Left cardiac atrium (tissue), 4 donors: ENCODE measurements around the gene GREB1. TPM values are rescaled to one million over a fixed set of nuclear protein-coding genes. Genes with fewer than 3 reads are reported as not detected.

Experiments used
- ATAC-seq, 2 donors: fragments of 200-7000 bp; cut with Tn5 transposase; one replicate each; pipeline ENCODE4 v1.9.1; 2020; ENCODE audit warnings: mild to moderate bottlenecking in 2 of 2, moderate library complexity in 2 of 2
- DNase-seq: peaks from one replicate; pipeline ENCODE4 v3.0.0-alpha.2; 2020
- intact Hi-C, 2 donors: fragments of 100-400 bp; cut with DNase I; formaldehyde crosslinking; loops; one replicate each; pipeline versions ENCODE4 v1.14.1 to v1.15.1; 2022 to 2023
- total RNA-seq, 2 donors: library from RNA; stranded (reverse); fragmentation: NEBNext Ultra II Directional; extraction: Animal tissue kit (Norgen Biotek cat#: 25700); gene quantifications; one replicate each; pipeline ENCODE4 v1.2.1, GENCODE V29; 2021
- donor health status: DM: no; HTN: yes; CAD: no.
- donor health status: DM: no; HTN: yes; CAD: no; lungs with severe emphysema.
- donor health status: DM: yes; HTN: yes; CAD: no.
- donor health status: Dilated cardiomyopathy.

The GREB1 gene
- total RNA-seq, 2 donors from 2014 or later, result 7.2 to 9.6 TPM

GRCh38 chr2:11585071-11585470, 51.2 kb downstream of the GREB1 start:
- ATAC-seq (no peak), DNase-seq (no peak)
- intact Hi-C loops, result no loop called here

DNA sequence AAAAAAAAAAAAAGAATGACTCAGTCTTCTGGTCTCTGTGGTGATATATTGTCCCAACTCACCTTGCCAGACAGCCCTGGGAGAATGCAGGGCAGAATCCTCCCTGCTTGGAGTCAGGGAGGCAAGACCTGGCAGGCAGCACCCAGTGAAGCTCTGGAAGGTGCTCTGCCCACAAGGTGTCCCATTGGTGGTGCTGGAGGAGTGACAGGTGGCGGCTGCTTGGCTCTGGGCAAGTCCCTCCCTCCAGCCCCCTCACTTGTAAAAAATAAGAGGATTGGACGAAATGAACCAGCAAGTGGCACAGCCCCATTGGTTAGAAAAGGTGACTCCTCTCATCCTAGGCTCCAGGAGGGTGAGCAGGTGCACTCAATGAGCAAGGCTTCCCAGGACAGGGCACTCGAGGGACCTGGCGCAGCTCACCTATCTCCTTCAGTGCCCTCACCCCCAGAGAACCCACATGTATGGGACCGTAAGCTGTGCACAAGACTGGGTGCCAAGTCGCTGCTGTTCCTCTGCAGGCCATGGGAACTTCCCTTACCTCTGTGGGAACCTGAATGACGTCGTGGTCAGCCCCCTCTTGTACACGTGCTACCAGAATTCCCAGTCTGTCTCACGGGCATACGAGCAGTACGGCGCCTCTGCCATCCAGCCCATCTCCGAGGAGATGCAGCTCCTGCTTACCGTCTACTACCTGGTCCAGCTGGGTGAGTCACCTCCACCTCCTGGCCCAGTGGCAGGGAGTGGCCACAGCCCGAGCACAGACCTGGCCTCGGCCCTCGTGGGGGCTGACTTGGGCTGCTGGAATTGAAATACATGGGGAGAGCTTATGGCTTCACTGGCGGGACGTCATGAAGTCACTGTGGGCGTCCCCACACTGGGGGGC, 54.6 kb downstream of the GREB1 start:
- DNase-seq, result no peak
- no peak for ATAC-seq
- intact Hi-C loops, result no loop called here

DNA sequence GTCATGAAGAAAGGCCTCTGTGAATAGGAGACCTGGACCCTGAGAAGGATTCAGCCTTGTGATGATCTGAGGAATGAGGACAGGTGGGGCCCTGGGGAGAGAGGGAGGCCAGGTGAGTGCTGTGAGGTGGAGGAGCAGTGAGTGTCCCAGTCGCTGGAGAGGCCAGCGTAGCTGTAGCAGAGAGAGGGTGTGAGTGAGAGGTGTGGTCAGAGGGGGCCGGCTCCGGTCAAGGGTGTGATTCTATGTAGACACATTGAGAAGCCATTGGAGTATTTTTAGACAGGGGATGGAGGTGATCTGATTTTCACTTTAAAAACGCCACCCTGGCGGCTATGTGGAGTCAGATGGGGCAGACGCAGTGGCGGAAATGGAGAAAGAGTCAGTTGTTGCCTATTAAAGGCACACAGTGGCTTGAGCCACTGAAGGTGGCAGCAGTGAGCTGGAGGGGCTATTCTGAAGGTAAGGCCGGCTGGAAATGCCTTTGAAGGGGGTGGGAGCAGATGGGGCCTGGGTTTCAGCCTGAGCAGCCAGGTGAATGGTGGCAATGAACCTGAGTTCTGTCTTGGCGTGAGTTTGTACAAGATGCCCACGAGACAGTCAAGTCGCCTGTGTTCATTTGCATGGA, 55.6 kb downstream of the GREB1 start:
- DNase-seq (no peak), ATAC-seq (no peak)
- intact Hi-C loops, result no loop called here

DNA sequence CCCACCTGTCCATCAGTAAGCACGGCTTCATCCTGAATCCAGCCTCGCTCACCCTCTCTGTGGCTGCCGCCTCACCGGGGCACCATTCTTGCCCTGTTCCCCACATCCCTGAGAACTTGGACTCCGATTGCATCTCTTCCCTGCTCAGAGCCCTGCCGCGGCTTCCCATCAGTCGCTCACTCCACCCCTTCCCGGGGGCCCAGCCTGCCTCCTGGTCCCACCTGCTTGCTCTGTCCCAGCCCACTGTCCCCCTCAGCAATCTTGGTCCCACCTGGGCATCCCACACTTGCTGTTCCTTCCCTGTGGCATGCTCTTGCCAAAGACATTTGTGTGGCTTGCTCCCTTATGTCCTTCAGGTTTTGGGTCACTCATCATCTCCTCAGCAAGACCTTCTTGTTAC, 56.3 kb downstream of the GREB1 start:
- DNase-seq (no peak), ATAC-seq (no peak)
- intact Hi-C loops, result no loop called here

DNA sequence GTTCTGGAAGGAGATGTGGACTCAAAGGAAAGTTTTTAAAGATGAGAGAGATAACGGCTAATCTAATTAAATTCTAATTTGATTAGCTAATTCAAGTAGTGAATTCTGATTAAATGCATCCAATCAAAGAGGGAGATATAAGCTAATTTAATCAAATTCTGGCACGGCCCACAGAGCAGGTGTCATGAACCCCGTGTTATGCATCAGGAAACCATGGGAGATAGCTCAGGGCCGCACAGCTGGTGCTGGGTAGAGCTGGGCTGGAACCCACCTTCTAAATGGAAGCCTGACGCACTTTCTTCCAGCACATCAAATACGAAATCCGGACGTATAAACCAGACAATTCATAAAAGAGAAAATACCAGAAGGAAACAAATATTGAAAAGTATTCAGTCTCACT, 57.2 kb downstream of the GREB1 start:
- ATAC-seq, result no peak
- intact Hi-C loops, result no loop called here

DNA sequence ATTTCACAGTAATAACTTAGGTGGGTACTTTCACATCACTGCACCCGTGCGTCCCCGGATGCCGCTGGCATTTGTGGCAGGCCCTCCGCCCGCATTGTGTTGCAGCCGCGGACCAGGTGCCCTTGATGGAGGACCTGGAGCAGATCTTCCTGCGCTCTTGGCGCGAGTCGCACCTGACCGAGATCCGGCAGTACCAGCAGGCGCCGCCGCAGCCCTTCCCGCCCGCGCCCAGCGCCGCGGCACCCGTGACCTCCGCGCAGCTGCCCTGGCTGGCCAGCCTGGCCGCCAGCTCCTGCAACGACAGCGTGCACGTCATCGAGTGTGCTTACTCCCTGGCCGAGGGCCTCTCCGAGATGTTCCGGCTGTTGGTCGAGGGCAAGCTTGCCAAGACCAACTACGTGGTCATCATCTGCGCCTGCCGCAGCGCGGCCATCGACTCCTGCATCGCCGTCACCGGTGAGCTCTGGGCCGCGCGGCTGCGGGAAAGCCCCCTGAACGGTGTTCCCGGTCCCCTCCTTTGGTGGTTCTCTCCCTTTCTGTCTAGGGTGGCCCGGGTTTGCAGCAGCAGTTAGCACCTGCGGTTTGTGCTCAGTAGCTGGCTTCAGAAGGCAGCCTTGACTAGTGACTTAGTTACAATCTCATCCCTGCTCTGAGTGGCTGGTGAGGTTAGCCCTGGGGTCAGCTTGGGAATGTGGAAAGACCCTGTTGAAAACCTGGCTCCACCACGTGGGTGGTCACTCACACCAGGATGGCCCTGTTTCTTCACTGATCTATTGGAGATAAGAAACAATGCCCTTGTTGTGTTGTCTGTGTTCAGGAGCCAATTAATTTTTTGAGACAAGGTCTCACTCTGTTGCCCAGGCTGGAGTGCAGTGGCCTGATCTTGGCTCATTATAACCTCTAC, 59.1 kb downstream of the GREB1 start:
- intact Hi-C loops, result no loop called here
- DNase-seq, result no peak
- no peak for ATAC-seq

More for the DNA sequence above, 57.2 kb downstream of the GREB1 start:
- no peak for DNase-seq

GRCh38 chr2:11596801-11597200, 63.0 kb downstream of the GREB1 start:
- ATAC-seq (no peak), DNase-seq (no peak)
- intact Hi-C loops, result no loop called here

- intact Hi-C loops, result no loop called here
- DNase-seq (no peak), ATAC-seq (no peak)
Measured at GRCh38 chr2:11597538-11598225, 63.8 kb downstream of the GREB1 start.

- intact Hi-C loops, result no loop called here
- DNase-seq (no peak), ATAC-seq (no peak)
Measured at GRCh38 chr2:11598228-11598731, 64.4 kb downstream of the GREB1 start.

DNA sequence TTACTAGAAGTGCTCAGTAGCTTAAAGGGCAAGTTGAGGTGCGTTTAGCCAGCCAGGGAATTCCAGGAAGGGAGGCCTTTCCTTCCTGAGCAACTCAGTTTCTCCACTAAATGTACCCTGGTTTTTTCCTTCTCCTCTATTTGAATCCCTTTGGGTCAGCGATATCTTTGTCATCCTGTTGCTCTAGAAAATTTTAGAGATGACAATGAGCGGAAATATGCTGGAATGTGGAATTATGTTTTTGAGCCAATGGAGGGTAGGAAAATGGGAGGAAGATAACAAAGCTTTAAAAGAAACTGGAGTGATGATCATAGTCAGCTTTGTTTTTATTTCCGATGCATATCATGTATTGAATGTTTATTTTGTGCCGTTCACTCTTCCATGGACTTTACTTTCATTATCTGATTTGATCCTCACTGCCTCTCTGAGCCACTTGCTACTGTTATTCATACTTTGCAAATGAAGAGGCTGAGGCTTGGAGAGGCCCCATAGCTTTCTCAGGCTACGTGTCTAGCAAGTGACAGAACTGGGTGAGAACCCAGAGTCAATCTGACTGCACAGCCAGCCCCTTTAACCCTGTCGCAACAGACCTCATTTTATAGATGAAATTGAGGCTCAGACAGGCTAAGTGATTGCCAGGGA, 68.8 kb downstream of the GREB1 start:
- DNase-seq (no peak), ATAC-seq (no peak)
- intact Hi-C loops, result no loop called here

GRCh38 chr2:11610624-11611242, 76.9 kb downstream of the GREB1 start:
- no peak for ATAC-seq
- no peak for DNase-seq
- intact Hi-C loops, result no loop called here

DNA sequence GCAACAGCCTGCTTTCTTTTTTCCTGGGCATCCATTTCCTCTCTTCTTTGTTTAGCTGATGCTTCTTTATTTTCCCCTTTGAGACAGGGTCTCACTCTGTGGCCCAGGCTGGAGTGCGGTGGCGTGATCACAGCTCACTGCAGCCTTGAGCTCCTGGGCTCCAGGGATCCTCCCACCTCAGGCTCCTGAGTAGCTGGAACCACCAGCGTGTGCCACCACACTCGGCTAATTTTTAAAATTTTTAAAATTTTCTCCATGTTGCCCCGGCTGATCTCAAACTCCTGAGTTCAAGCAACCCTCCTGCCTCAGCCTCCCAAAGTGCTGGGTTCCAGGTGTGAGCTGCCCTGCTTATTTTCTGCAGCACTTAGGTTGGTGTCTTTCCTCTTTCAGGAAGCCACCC, 77.4 kb downstream of the GREB1 start:
- intact Hi-C loops, result no loop called here
- DNase-seq (no peak), ATAC-seq (no peak)

GRCh38 chr2:11612553-11613215, 78.8 kb downstream of the GREB1 start:
- DNase-seq (no peak), ATAC-seq (no peak)
- intact Hi-C loops, result no loop called here

DNA sequence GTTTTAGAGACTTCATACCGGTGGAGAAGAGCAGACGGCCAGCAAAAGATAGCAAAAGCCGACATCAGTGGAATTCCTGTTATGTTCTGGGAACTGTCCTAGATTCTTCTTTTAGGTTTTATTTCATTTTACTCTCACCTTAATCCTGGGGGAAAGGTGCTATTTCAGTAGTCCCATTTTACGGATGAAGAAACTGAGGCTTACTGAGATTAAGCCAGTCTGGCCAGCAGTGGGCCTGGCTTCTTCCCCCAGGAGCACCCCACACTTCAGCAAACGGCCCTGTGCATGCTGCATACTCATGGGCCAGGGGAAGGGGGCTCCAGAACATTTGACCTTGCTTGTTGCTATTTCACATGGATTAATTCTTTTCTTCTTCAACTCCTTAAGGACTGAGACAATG, 79.5 kb downstream of the GREB1 start:
- DNase-seq, result no peak
- intact Hi-C loops, result no loop called here
- ATAC-seq, result no peak

DNA sequence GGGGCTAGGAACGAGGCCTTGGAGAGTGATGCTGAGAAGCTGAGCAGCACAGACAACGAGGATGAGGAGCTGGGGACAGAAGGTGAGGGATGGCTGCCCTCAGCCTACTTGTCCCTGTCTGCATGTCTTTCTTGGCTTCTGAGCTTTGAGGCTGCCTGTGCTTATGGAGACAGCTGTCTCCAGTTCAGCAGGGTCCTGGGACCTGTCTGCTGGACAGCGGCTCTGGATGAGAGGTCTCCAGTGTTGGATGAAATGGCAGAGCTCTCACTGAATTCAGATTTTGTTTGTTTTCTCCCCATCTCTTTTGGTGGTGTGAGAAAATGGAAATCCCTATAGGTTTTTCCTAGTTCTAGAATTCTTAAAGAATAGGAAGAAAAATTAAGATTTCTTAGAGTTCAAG, 81.4 kb downstream of the GREB1 start:
- ATAC-seq (no peak), DNase-seq (no peak)
- intact Hi-C loops, result no loop called here

- ATAC-seq (no peak), DNase-seq (no peak)
- intact Hi-C loops, result no loop called here
Measured at GRCh38 chr2:11616097-11616687, 82.3 kb downstream of the GREB1 start.

DNA sequence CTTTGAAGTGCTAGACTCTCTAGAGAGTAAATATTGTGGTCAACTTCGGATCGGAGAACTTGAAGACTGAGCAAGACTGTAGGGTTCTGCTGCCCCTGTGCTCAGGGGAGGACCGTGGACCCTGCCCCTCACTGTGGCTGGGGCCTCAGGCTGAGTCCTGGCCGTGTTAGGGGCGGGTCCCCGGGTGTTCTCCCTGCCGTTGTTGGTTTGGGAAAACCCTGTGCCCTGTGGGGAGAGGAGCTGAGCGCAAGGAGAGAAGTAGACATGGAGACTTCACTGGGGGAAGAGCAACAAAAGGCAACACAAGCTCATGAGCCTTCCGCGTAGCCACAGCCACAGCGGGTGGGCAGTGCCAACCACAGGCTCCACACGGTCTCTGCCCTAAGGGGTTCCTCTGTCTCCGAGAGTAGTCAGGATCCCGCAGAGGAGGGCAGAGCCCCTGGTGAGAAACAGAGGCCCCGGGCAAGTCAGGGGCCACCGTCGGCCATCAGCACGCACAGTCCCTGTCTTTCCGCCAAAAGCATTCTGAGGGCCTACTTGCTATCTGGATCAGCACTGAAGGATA, 83.1 kb downstream of the GREB1 start:
- no peak for ATAC-seq
- DNase-seq, result no peak
- intact Hi-C loops, result no loop called here
